WTC11 (cell line): ENCODE results near the gene BLVRA. TPM values are rescaled to one million over a fixed set of nuclear protein-coding genes. Genes with fewer than 3 reads are reported as not detected.
"Not testable (repeated sequence)": the region's sequence is repeated elsewhere in the genome, so short reads cannot be mapped to it uniquely, and the experiment has no call there.

Experiments
- ATAC-seq: fragments of 200-7000 bp; cut with Tn5 transposase; 2 replicates; pipeline ENCODE4 v1.10.0; 2021; ENCODE audit warnings: mild to moderate bottlenecking, moderate library complexity
- CTCF ChIA-PET: fragments of 300-600 bp; sonication (Branson Sonifier 250); formaldehyde crosslinking; loops from one replicate; lab custom pipeline; 2021; ENCODE audit warnings: antibody characterized with exemption; lab: Charles Lee
- POLR2A ChIA-PET: fragments of 350-600 bp; sonication (Branson Sonifier 250); formaldehyde crosslinking; loops from one replicate; lab custom pipeline; 2021; ENCODE audit warnings: antibody characterized with exemption; lab: Charles Lee
- DNase-seq: peaks from one replicate; pipeline ENCODE4 v3.0.0; 2021; ENCODE audit warnings: low spot score
- H3K27ac Mint-ChIP-seq: 2 replicates; pipeline ENCODE4 v1.8.0; 2021; ENCODE audit warnings: mixed read lengths
- H3K27me3 Mint-ChIP-seq: 2 replicates; pipeline ENCODE4 v1.8.0; 2021; ENCODE audit warnings: low read depth, mild to moderate bottlenecking, moderate library complexity, mixed read lengths
- H3K36me3 Mint-ChIP-seq: 2 replicates; pipeline ENCODE4 v1.8.0; 2021; ENCODE audit warnings: mixed read lengths
- H3K4me1 Mint-ChIP-seq: 2 replicates; pipeline ENCODE4 v1.8.0; 2022; ENCODE audit warnings: mixed read lengths
- H3K4me3 Mint-ChIP-seq: 2 replicates; pipeline ENCODE4 v1.8.0; 2021; ENCODE audit warnings: mild to moderate bottlenecking, moderate library complexity, mixed read lengths
- H3K9me3 Mint-ChIP-seq: 2 replicates; pipeline ENCODE4 v1.8.0; 2021; ENCODE audit warnings: mixed read lengths
- ATF1 ChIP-seq: sonication (generic); formaldehyde crosslinking; IDR thresholded peaks from 2 replicates; pipeline ENCODE4 v1.8.1; 2023; ENCODE audit warnings: mild to moderate bottlenecking, moderate library complexity, missing genetic modification reagents
- FOXK1 ChIP-seq: sonication (generic); formaldehyde crosslinking; IDR thresholded peaks from 2 replicates; pipeline ENCODE4 v1.8.0; 2022; ENCODE audit warnings: mild to moderate bottlenecking, moderate library complexity, missing genetic modification reagents
- IRF2 ChIP-seq: sonication (generic); formaldehyde crosslinking; IDR thresholded peaks from 2 replicates; pipeline ENCODE4 v1.8.0; 2022; ENCODE audit warnings: low read depth, missing genetic modification reagents, borderline replicate concordance
- JAZF1 ChIP-seq: fragments of 250-450 bp; sonication (Bioruptor Pico); IDR thresholded peaks from 2 replicates; pipeline ENCODE4 v1.9.0; 2021; ENCODE audit warnings: moderate library complexity, mild to moderate bottlenecking, inconsistent platforms
- NFE2L1 ChIP-seq: sonication (generic); formaldehyde crosslinking; IDR thresholded peaks from 2 replicates; pipeline ENCODE4 v1.8.1; 2023; ENCODE audit warnings: missing genetic modification reagents
- NR1H2 ChIP-seq: sonication (generic); formaldehyde crosslinking; IDR thresholded peaks from 2 replicates; pipeline ENCODE4 v1.9.0; 2021; ENCODE audit warnings: mild to moderate bottlenecking, moderate library complexity, missing genetic modification reagents
- SMAD4 ChIP-seq: sonication (generic); formaldehyde crosslinking; IDR thresholded peaks from 2 replicates; pipeline ENCODE4 v1.8.0; 2022; ENCODE audit warnings: mild to moderate bottlenecking, missing genetic modification reagents
- TCF7 ChIP-seq: sonication (generic); formaldehyde crosslinking; IDR thresholded peaks from 2 replicates; pipeline ENCODE4 v1.8.0; 2022; ENCODE audit warnings: mild to moderate bottlenecking, low read depth, missing genetic modification reagents, moderate library complexity
- ZNF671 ChIP-seq: fragments of 250-450 bp; sonication (Bioruptor Pico); IDR thresholded peaks from 2 replicates; pipeline ENCODE4 v1.8.0; 2021; ENCODE audit warnings: mild to moderate bottlenecking
- total RNA-seq: library from RNA; stranded (reverse); gene quantifications from 3 replicates; pipeline ENCODE4 v1.2.3, GENCODE V29; 2021
- TF ChIP-seq, protein P1 (sequence below): fragments of 250-450 bp; sonication (Bioruptor Pico); IDR thresholded peaks from 2 replicates; pipeline ENCODE4 v2.1.2; 2022; ENCODE audit warnings: mild to moderate bottlenecking, moderate library complexity
- TF ChIP-seq, protein P2 (sequence below): sonication (generic); formaldehyde crosslinking; IDR thresholded peaks from 2 replicates; pipeline ENCODE4 v1.8.1; 2023; ENCODE audit warnings: mild to moderate bottlenecking, missing genetic modification reagents
- TF ChIP-seq, protein P3 (sequence below): fragments of 250-450 bp; sonication (Bioruptor Pico); IDR thresholded peaks from 2 replicates; pipeline ENCODE4 v1.9.0; 2021; ENCODE audit warnings: mild to moderate bottlenecking
- TF ChIP-seq, protein P4 (sequence below): sonication (generic); formaldehyde crosslinking; IDR thresholded peaks from 2 replicates; pipeline ENCODE4 v1.8.1; 2023; ENCODE audit warnings: mild to moderate bottlenecking, moderate library complexity, missing genetic modification reagents
- TF ChIP-seq, protein P5 (sequence below): sonication (generic); formaldehyde crosslinking; IDR thresholded peaks from 2 replicates; pipeline ENCODE4 v1.8.1; 2023; ENCODE audit warnings: mild to moderate bottlenecking, missing genetic modification reagents, moderate library complexity
- TF ChIP-seq, protein P6 (sequence below): fragments of 200-600 bp; IDR thresholded peaks from 2 replicates; pipeline ENCODE4 v1.8.0; 2022; ENCODE audit warnings: antibody characterized with exemption
- TF ChIP-seq, protein P7 (sequence below): sonication (generic); formaldehyde crosslinking; IDR thresholded peaks from 2 replicates; pipeline ENCODE4 v1.8.1; 2022; ENCODE audit warnings: mild to moderate bottlenecking, moderate library complexity, missing genetic modification reagents
- TF ChIP-seq, protein P8 (sequence below): fragments of 250-450 bp; sonication (Bioruptor Pico); IDR thresholded peaks from 2 replicates; pipeline ENCODE4 v1.8.0; 2021; ENCODE audit warnings: mild to moderate bottlenecking

The BLVRA gene
- total RNA-seq, 1 experiment from 2014 or later: 35.5 TPM

DNA sequence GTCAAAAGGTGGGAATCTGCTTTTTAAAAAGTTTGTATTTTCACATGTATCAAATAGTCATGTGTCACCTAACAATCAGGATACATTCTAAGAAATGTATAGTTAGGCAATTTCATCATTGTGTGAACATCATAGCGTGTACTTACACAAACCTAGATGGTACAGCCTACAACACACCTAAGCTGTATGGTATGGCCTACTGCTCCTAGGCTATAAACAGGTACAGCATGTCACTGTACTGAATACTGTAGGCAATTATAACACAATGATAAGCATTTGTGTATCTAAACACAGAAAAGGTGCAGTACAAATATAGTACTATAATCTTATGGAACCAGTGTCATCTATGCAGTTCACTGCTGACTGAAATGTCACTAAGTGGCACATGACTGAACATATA, 47.0 kb upstream of the BLVRA start (continued):
- no peak for TF ChIP-seq IRF2 (CRISPR knock-in tag)
- TF ChIP-seq, protein P1, sequence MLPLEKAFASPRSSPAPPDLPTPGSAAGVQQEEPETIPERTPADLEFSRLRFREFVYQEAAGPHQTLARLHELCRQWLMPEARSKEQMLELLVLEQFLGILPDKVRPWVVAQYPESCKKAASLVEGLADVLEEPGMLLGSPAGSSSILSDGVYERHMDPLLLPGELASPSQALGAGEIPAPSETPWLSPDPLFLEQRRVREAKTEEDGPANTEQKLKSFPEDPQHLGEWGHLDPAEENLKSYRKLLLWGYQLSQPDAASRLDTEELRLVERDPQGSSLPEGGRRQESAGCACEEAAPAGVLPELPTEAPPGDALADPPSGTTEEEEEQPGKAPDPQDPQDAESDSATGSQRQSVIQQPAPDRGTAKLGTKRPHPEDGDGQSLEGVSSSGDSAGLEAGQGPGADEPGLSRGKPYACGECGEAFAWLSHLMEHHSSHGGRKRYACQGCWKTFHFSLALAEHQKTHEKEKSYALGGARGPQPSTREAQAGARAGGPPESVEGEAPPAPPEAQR (CRISPR knock-in tag): no peak

DNA sequence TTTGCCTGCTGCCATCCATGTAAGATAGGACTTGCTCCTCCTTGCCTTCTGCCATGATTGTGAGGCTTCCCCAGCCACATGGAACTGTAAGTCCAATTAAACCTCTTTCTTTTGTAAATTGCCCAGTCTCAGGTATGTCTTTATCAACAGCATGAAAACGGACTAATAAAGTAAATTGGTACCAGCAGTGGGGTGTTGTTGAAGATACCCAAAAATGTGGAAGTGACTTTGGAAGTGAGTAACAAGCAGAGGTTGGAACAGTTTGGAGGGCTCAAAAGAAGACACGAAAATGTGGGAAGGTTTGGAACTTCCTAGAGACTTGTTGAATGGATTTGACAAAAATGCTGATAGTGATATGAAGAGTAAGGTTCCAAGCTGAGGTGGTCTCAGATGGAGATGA, 42.5 kb upstream of the BLVRA start:
- CTCF ChIA-PET: interaction anchor here (1.2 kb wide), 1 partner anchor 133 kb away, joined by 3 read pairs; the partner anchor contains the start of gene STK17A
- H3K36me3 Mint-ChIP-seq: peaks cover 43% of the 10 kb centered on the region

DNA sequence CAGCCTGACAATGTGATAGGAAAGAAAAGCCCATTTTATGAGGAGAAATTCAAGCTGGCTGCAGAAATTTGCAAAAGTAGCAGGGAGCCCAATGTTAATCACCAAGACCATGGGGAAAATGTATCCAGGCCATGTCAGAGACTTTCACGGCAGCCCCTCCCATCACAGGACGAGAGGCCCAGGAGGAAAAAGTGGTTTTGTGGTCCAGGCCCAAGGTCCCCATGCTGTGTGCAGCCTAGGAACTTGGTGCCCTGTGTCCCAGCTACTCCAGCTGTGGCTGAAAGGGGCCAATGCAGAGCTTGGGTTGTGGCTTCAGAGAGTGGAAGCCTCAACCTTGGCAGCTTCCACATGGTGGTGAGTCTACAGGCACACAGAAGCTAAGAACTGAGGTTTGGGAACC, 41.9 kb upstream of the BLVRA start:
- CTCF ChIA-PET: interaction anchor here (0.9 to 1.2 kb wide), 2 partner anchors 134 to 277 kb away, joined by 3 read pairs; partner anchors contain the start of gene STK17A
- H3K9me3 Mint-ChIP-seq: peaks cover 35% of the 10 kb centered on the region
- no peak overlapping the region for H3K27ac Mint-ChIP-seq
- H3K4me3 Mint-ChIP-seq: no peak overlapping the region
- H3K36me3 Mint-ChIP-seq: peaks cover 43% of the 10 kb centered on the region
- TF ChIP-seq TCF7 (no peak), ATF1 (no peak), JAZF1 (CRISPR knock-in tag) (no peak), ZNF671 (CRISPR knock-in tag) (no peak)
- TF ChIP-seq, protein P2, sequence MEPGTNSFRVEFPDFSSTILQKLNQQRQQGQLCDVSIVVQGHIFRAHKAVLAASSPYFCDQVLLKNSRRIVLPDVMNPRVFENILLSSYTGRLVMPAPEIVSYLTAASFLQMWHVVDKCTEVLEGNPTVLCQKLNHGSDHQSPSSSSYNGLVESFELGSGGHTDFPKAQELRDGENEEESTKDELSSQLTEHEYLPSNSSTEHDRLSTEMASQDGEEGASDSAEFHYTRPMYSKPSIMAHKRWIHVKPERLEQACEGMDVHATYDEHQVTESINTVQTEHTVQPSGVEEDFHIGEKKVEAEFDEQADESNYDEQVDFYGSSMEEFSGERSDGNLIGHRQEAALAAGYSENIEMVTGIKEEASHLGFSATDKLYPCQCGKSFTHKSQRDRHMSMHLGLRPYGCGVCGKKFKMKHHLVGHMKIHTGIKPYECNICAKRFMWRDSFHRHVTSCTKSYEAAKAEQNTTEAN (CRISPR knock-in tag): no peak
- TF ChIP-seq, protein P3, sequence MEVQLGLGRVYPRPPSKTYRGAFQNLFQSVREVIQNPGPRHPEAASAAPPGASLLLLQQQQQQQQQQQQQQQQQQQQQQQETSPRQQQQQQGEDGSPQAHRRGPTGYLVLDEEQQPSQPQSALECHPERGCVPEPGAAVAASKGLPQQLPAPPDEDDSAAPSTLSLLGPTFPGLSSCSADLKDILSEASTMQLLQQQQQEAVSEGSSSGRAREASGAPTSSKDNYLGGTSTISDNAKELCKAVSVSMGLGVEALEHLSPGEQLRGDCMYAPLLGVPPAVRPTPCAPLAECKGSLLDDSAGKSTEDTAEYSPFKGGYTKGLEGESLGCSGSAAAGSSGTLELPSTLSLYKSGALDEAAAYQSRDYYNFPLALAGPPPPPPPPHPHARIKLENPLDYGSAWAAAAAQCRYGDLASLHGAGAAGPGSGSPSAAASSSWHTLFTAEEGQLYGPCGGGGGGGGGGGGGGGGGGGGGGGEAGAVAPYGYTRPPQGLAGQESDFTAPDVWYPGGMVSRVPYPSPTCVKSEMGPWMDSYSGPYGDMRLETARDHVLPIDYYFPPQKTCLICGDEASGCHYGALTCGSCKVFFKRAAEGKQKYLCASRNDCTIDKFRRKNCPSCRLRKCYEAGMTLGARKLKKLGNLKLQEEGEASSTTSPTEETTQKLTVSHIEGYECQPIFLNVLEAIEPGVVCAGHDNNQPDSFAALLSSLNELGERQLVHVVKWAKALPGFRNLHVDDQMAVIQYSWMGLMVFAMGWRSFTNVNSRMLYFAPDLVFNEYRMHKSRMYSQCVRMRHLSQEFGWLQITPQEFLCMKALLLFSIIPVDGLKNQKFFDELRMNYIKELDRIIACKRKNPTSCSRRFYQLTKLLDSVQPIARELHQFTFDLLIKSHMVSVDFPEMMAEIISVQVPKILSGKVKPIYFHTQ: no peak
- TF ChIP-seq, protein P4, sequence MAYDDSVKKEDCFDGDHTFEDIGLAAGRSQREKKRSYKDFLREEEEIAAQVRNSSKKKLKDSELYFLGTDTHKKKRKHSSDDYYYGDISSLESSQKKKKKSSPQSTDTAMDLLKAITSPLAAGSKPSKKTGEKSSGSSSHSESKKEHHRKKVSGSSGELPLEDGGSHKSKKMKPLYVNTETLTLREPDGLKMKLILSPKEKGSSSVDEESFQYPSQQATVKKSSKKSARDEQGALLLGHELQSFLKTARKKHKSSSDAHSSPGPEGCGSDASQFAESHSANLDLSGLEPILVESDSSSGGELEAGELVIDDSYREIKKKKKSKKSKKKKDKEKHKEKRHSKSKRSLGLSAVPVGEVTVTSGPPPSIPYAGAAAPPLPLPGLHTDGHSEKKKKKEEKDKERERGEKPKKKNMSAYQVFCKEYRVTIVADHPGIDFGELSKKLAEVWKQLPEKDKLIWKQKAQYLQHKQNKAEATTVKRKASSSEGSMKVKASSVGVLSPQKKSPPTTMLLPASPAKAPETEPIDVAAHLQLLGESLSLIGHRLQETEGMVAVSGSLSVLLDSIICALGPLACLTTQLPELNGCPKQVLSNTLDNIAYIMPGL (CRISPR knock-in tag): no peak
- TF ChIP-seq, protein P5, sequence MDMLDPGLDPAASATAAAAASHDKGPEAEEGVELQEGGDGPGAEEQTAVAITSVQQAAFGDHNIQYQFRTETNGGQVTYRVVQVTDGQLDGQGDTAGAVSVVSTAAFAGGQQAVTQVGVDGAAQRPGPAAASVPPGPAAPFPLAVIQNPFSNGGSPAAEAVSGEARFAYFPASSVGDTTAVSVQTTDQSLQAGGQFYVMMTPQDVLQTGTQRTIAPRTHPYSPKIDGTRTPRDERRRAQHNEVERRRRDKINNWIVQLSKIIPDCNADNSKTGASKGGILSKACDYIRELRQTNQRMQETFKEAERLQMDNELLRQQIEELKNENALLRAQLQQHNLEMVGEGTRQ: no peak
- no peaks in the 10 kb centered on the region for H3K27me3 Mint-ChIP-seq
- POLR2A ChIA-PET: no interaction called here
- peaks cover 9% of the 10 kb centered on the region for H3K4me1 Mint-ChIP-seq
- DNase-seq (no peak), ATAC-seq (no peak)

More for the DNA sequence above, 42.5 kb upstream of the BLVRA start:
- DNase-seq, POLR2A ChIA-PET, H3K4me3 Mint-ChIP-seq, H3K27me3 Mint-ChIP-seq, ATAC-seq, H3K27ac Mint-ChIP-seq: not testable (repeated sequence)
- Mint-ChIP-seq H3K4me1 (peaks cover 11% of the 10 kb centered on the region), H3K9me3 (peaks cover 35% of the 10 kb centered on the region)

DNA sequence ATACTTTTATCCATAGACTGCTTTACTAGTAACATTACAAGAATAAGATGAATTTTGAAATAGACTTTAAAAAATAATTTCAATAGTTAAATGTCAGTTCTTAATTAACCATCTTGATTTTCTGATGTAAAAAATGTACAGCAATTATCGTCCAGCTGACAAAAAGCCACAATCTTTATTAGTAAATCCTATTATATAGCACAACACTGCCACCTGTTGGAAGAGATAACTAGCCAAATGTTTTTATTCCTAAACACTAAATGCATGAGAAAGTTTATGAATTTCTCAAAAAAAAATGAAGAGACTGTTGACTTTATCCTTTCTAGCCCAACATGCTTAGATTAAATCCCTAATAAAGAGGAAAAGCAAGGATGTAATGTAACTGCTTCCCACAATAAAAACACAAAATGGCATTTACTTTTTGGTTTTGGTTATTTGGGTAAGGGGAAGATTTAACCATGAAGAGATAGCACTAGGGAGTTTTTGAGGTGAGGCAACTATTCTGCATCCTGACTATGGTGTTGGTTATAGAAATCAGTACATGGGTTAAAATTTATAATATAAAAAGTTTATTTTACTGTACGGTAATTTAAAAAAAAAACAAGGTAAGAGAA, 37.2 kb upstream of the BLVRA start:
- no peak for DNase-seq
- Mint-ChIP-seq H3K36me3 (peaks cover 37% of the 10 kb centered on the region), H3K4me3 (no peak overlapping the region), H3K9me3 (peaks cover 25% of the 10 kb centered on the region), H3K4me1 (peaks cover 7% of the 10 kb centered on the region), H3K27ac (peak overlapping the region; percentile 79; the same call in 1 of the 2 replicates), H3K27me3 (no peaks in the 10 kb centered on the region)
- ATAC-seq: no peak
- CTCF ChIA-PET: interaction anchor here (0.6 to 4.8 kb wide), 9 partner anchors 9 to 780 kb away, joined by 3 to 63 read pairs (median 3); partner anchors contain the start of gene STK17A
- POLR2A ChIA-PET: no interaction called here
- no peak for TF ChIP-seq SMAD4 (CRISPR knock-in tag)
- TF ChIP-seq NFE2L1 (CRISPR knock-in tag): no peak
- TF ChIP-seq, protein P6, sequence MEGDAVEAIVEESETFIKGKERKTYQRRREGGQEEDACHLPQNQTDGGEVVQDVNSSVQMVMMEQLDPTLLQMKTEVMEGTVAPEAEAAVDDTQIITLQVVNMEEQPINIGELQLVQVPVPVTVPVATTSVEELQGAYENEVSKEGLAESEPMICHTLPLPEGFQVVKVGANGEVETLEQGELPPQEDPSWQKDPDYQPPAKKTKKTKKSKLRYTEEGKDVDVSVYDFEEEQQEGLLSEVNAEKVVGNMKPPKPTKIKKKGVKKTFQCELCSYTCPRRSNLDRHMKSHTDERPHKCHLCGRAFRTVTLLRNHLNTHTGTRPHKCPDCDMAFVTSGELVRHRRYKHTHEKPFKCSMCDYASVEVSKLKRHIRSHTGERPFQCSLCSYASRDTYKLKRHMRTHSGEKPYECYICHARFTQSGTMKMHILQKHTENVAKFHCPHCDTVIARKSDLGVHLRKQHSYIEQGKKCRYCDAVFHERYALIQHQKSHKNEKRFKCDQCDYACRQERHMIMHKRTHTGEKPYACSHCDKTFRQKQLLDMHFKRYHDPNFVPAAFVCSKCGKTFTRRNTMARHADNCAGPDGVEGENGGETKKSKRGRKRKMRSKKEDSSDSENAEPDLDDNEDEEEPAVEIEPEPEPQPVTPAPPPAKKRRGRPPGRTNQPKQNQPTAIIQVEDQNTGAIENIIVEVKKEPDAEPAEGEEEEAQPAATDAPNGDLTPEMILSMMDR: no peak; the same call in 1 of the 2 replicates
- TF ChIP-seq FOXK1 (CRISPR knock-in tag): no peak
- TF ChIP-seq, protein P7, sequence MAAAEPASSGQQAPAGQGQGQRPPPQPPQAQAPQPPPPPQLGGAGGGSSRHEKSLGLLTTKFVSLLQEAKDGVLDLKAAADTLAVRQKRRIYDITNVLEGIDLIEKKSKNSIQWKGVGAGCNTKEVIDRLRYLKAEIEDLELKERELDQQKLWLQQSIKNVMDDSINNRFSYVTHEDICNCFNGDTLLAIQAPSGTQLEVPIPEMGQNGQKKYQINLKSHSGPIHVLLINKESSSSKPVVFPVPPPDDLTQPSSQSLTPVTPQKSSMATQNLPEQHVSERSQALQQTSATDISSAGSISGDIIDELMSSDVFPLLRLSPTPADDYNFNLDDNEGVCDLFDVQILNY (CRISPR knock-in tag): no peak
- TF ChIP-seq, protein P8, sequence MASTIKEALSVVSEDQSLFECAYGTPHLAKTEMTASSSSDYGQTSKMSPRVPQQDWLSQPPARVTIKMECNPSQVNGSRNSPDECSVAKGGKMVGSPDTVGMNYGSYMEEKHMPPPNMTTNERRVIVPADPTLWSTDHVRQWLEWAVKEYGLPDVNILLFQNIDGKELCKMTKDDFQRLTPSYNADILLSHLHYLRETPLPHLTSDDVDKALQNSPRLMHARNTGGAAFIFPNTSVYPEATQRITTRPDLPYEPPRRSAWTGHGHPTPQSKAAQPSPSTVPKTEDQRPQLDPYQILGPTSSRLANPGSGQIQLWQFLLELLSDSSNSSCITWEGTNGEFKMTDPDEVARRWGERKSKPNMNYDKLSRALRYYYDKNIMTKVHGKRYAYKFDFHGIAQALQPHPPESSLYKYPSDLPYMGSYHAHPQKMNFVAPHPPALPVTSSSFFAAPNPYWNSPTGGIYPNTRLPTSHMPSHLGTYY (CRISPR knock-in tag): no peak
- TF ChIP-seq NR1H2 (CRISPR knock-in tag): no peak
